Neural crest cell (in vitro differentiated cells): ENCODE data around the gene GPATCH3. TPM values are rescaled to one million over a fixed set of nuclear protein-coding genes. Genes with fewer than 3 reads are reported as not detected.
A peak's percentile ranks its signal among the peaks of the same experiment; 100 is the strongest.

Experiments used
- DNase-seq: peaks from one replicate; pipeline ENCODE4 v3.0.0; 2021; ENCODE audit warnings: low read depth, mixed read lengths, low spot score
- H3K27ac Mint-ChIP-seq: one replicate; pipeline ENCODE4 v1.8.0; 2021; ENCODE audit warnings: mild to moderate bottlenecking, mixed read lengths; ENCODE audit not compliant: unreplicated experiment
- H3K27me3 Mint-ChIP-seq: 2 replicates; pipeline ENCODE4 v1.8.0; 2021; ENCODE audit warnings: low read depth, mild to moderate bottlenecking, mixed read lengths
- H3K36me3 Mint-ChIP-seq: 2 replicates; pipeline ENCODE4 v1.8.0; 2021; ENCODE audit warnings: low read depth, mild to moderate bottlenecking, mixed read lengths
- H3K4me1 Mint-ChIP-seq: 2 replicates; pipeline ENCODE4 v1.8.0; 2021; ENCODE audit warnings: mixed read lengths
- H3K4me3 Mint-ChIP-seq: one replicate; pipeline ENCODE4 v1.8.0; 2021; ENCODE audit warnings: mild to moderate bottlenecking, mixed read lengths
- H3K9me3 Mint-ChIP-seq: 2 replicates; pipeline ENCODE4 v1.8.0; 2021; ENCODE audit warnings: mixed read lengths
- total RNA-seq: library from RNA; stranded (reverse); gene quantifications from 2 replicates; pipeline ENCODE4 v1.2.1, GENCODE V29; 2021
- TF ChIP-seq, protein P1 (sequence below): fragments of 200-600 bp; sonication (generic); conservative IDR thresholded peaks from 2 replicates; pipeline ENCODE4 v1.5.0; 2021; ENCODE audit warnings: antibody characterized with exemption, mild to moderate bottlenecking

Gene GPATCH3
- total RNA-seq, 1 donor from 2014 or later = 21.3 TPM

DNA sequence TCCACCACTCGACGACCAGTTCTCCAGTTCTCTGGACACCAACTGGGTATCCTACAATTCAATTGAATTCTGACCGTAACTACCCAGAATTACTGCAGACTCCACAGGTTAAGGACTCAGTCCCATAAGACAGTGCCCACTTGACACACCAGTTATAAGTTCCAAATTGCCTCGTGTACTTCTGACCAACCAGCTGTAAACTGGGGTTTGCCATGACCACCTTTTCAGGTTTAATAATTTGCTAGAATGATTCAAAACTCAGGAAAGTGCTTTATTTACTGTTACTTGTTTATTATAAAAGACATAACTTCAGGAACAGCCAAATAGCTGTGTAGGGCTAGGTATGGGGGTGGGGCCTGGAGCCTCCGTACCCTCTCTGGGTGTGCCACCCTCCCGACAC, 36.6 kb upstream of the GPATCH3 start:
- H3K4me1 Mint-ChIP-seq = no peaks in the 10 kb centered on the region
- DNase-seq = no peak
- no peaks in the 10 kb centered on the region for H3K9me3 Mint-ChIP-seq
- no peaks in the 10 kb centered on the region for H3K27me3 Mint-ChIP-seq
- TF ChIP-seq, protein P1, sequence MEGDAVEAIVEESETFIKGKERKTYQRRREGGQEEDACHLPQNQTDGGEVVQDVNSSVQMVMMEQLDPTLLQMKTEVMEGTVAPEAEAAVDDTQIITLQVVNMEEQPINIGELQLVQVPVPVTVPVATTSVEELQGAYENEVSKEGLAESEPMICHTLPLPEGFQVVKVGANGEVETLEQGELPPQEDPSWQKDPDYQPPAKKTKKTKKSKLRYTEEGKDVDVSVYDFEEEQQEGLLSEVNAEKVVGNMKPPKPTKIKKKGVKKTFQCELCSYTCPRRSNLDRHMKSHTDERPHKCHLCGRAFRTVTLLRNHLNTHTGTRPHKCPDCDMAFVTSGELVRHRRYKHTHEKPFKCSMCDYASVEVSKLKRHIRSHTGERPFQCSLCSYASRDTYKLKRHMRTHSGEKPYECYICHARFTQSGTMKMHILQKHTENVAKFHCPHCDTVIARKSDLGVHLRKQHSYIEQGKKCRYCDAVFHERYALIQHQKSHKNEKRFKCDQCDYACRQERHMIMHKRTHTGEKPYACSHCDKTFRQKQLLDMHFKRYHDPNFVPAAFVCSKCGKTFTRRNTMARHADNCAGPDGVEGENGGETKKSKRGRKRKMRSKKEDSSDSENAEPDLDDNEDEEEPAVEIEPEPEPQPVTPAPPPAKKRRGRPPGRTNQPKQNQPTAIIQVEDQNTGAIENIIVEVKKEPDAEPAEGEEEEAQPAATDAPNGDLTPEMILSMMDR = no peak
- peak overlapping the region; percentile 35 for H3K27ac Mint-ChIP-seq
- peaks cover 19% of the 10 kb centered on the region for H3K36me3 Mint-ChIP-seq
- H3K4me3 Mint-ChIP-seq = no peak overlapping the region

DNA sequence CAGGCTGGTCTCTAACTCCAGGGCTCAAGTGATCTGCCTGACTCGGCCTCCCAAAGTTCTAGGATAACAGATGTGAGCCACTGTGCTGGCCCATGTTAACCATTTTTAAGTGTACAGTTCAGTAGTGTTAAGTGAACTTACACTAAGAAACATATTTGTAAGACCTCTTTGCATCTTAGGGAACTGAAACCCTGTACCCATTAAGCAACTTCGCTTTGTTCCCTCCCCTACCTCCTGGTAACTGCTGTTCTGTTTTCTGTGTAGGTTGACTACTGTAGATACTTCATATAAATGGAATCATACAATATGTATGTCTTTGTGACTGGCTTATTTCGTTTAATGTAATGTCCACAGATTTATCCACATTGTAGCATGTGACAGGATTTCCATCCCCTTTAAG, 32.3 kb upstream of the GPATCH3 start:
- DNase-seq = no peak
- Mint-ChIP-seq H3K27ac (no peak overlapping the region), H3K9me3 (no peaks in the 10 kb centered on the region), H3K36me3 (peaks cover 29% of the 10 kb centered on the region), H3K27me3 (no peaks in the 10 kb centered on the region), H3K4me3 (no peak overlapping the region), H3K4me1 (no peaks in the 10 kb centered on the region)
- TF ChIP-seq, protein P1 = no peak

DNA sequence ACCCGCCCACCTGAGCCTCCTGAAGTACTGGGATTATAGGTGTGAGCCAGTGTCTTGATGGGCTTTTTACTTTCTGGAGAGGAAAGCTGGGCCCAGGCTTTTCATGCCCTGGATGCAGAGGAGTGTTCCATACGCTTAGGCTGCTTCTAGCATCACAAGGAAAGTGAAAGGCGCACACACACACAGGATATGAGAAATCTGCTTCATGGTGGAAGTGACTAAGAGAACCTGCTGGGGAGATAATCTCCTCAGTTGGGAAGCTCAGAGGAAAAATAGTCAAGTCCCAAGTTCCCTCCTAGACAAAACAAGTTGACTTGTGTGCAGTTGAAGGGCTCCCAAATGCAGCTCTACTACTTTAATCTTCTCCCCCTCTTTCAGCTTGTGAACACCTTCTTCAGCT, 23.4 kb upstream of the GPATCH3 start:
- peaks cover 29% of the 10 kb centered on the region for H3K4me1 Mint-ChIP-seq
- TF ChIP-seq, protein P1 = no peak
- DNase-seq = no peak
- H3K9me3 Mint-ChIP-seq = peaks cover 3% of the 10 kb centered on the region
- no peak overlapping the region for H3K27ac Mint-ChIP-seq
- H3K27me3 Mint-ChIP-seq = no peaks in the 10 kb centered on the region
- peak overlapping the region; percentile 90 for H3K4me3 Mint-ChIP-seq
- H3K36me3 Mint-ChIP-seq = peaks cover 22% of the 10 kb centered on the region

DNA sequence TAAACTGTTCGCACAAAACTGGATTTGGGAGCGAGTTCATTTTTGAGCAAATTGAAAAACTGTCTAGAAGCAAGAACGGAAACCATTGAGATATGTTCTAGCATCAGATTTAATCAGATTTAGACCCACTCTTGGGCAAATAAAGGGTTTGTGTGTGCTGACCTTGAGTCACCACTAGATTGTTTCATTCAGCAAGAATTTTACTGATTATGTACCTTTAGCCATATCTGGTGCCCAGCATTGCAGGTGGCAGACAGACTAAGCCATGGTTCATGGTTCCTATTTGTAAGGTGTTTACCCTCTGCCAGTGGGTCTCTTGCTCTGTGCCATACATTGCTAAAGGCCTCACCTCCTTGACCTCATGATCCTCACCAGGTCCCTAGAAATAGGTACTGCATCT, 22.6 kb upstream of the GPATCH3 start:
- Mint-ChIP-seq H3K27me3 (no peaks in the 10 kb centered on the region), H3K27ac (no peak overlapping the region), H3K9me3 (peaks cover 3% of the 10 kb centered on the region), H3K4me3 (peak overlapping the region; percentile 90), H3K36me3 (peaks cover 15% of the 10 kb centered on the region), H3K4me1 (peaks cover 29% of the 10 kb centered on the region)
- no peak for DNase-seq
- TF ChIP-seq, protein P1 = no peak

DNA sequence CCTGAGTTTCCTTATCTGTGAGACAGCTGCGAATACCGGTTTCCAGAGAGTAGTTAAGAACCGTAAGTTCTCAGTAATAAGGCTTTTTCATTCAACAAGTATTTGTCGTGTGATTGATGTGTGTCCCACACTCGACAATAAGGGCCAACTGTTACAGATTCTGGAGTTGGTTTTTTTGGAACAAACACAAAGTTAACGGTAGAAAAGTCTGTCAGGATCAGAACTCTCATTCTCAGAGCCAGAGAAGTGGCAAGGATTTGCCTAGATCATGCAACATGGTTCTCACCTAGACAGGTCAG, 22.1 kb upstream of the GPATCH3 start:
- Mint-ChIP-seq H3K36me3 (peaks cover 13% of the 10 kb centered on the region), H3K9me3 (peaks cover 3% of the 10 kb centered on the region), H3K27ac (no peak overlapping the region), H3K4me1 (peaks cover 29% of the 10 kb centered on the region), H3K27me3 (no peaks in the 10 kb centered on the region), H3K4me3 (peak overlapping the region; percentile 90)
- TF ChIP-seq, protein P1 = no peak
- no peak for DNase-seq
